HepG2 (cell line): ENCODE measurements around the gene VGF. TPM values are rescaled to one million over a fixed set of nuclear protein-coding genes. Genes with fewer than 3 reads are reported as not detected.
A peak's percentile ranks its signal among the peaks of the same experiment; 100 is the strongest.

Experiments used
- ATAC-seq: fragments of 200-7000 bp; cut with Tn5 transposase; 3 replicates; pipeline ENCODE4 v1.9.1; 2020; ENCODE audit warnings: mild to moderate bottlenecking, moderate library complexity
- BruUV-seq: library from RNA; stranded (reverse); fragments of 400-500 nt; replicated peaks from 2 replicates; lab custom pipeline; 2021; lab: Mats Ljungman, UMichigan
- CTCF ChIA-PET: fragments of 300-600 bp; formaldehyde crosslinking; extraction: SDS; loops from one replicate; lab custom pipeline; 2021; ENCODE audit warnings: low total read pairs, inconsistent platforms, low intra/inter-chr PET ratio; lab: Yijun Ruan, JAX
- POLR2A ChIA-PET: fragments of 350-600 bp; sonication (Branson Sonifier 250); formaldehyde crosslinking; loops from one replicate; lab custom pipeline; 2020; ENCODE audit warnings: antibody characterized with exemption, inconsistent platforms; lab: Yijun Ruan, JAX
- DNase-seq: peaks from one replicate; pipeline ENCODE4 v3.0.0-alpha.2; 2015; ENCODE audit warnings: low spot score
- FAIRE-seq: peaks from 3 replicates; lab custom pipeline; 2011; peaks lifted over from hg19 to GRCh38; lab: Jason Lieb, UNC
- H2AFZ ChIP-seq: one replicate; pipeline ENCODE4 v1.6.1; 2011; ENCODE audit warnings: low read length, inconsistent platforms
- H3K27ac ChIP-seq: fragments of 300-600 bp; 3 replicates; pipeline ENCODE4 v1.8.0; 2011; ENCODE audit warnings: mixed run types, mild to moderate bottlenecking, mixed read lengths, low read length, inconsistent platforms; ENCODE audit not compliant: insufficient read depth; ENCODE audit errors: extremely low read length
- H3K27me3 ChIP-seq, 2 experiments: fragments of 200-600 bp in 1 of 2; 2 replicates in 1 of 2; 3 replicates in 1 of 2; pipeline versions ENCODE4 v1.6.0 to v1.8.0; 2011; ENCODE audit warnings: low read length in 2 of 2, mild to moderate bottlenecking in 2 of 2, moderate library complexity in 2 of 2, inconsistent platforms in 1 of 2; ENCODE audit not compliant: insufficient read depth in 2 of 2, control insufficient read depth in 1 of 2
- H3K36me3 ChIP-seq, 2 experiments: fragments of 200-600 bp in 1 of 2; replicated peaks in 1 of 2; 2 replicates in 1 of 2; 3 replicates in 1 of 2; pipeline versions ENCODE4 v1.5.1 to v1.8.0; 2011; ENCODE audit warnings: low read length in 2 of 2, inconsistent platforms in 1 of 2; ENCODE audit not compliant: insufficient read depth in 2 of 2, control insufficient read depth in 1 of 2
- H3K4me1 ChIP-seq: 2 replicates; pipeline ENCODE4 v1.5.1; 2012; ENCODE audit warnings: low read length, inconsistent platforms; ENCODE audit not compliant: insufficient read depth
- H3K4me2 ChIP-seq: 2 replicates; pipeline ENCODE4 v1.6.0; 2011; ENCODE audit warnings: low read depth, low read length, inconsistent platforms
- H3K4me3 ChIP-seq, 3 experiments: fragments of 200-600 bp in 1 of 3; sonication (generic), shearing (Covaris generic) in 1 of 3; replicated peaks in 1 of 3; 2 replicates each; pipeline ENCODE4 v1.5.1; 2011 to 2016; ENCODE audit warnings: low read length in 3 of 3, inconsistent platforms in 2 of 3, low read depth in 2 of 3, mild to moderate bottlenecking in 2 of 3, control low read depth in 1 of 3, mixed read lengths in 1 of 3; ENCODE audit not compliant: insufficient read depth in 1 of 3
- H3K79me2 ChIP-seq: one replicate; pipeline ENCODE4 v1.6.1; 2011; ENCODE audit warnings: low read length, inconsistent platforms; ENCODE audit not compliant: insufficient read depth
- H3K9ac ChIP-seq: 2 replicates; pipeline ENCODE4 v1.6.0; 2011; ENCODE audit warnings: mild to moderate bottlenecking, low read depth, low read length, inconsistent platforms; ENCODE audit not compliant: insufficient read depth
- H3K9me3 ChIP-seq: 2 replicates; pipeline ENCODE4 v1.5.1; 2012; ENCODE audit warnings: mild to moderate bottlenecking, low read length
- H4K20me1 ChIP-seq: 2 replicates; pipeline ENCODE4 v1.6.0; 2011; ENCODE audit warnings: inconsistent platforms, mild to moderate bottlenecking, low read length, moderate library complexity; ENCODE audit not compliant: insufficient read depth
- ARID3A ChIP-seq: IDR thresholded peaks from 2 replicates; pipeline ENCODE4 v1.6.1; 2012; ENCODE audit warnings: low read depth, low read length, improper control_type of control experiment
- ATM ChIP-seq: fragments of 450-650 bp; IDR thresholded peaks from 2 replicates; pipeline ENCODE4 v1.7.1; 2017; ENCODE audit warnings: mild to moderate bottlenecking, borderline replicate concordance
- BRCA1 ChIP-seq: sonication (generic); formaldehyde crosslinking; IDR thresholded peaks from 2 replicates; pipeline ENCODE4 v1.4.0; 2020; ENCODE audit warnings: missing genetic modification reagents
- CEBPG ChIP-seq: IDR thresholded peaks from 2 replicates; pipeline ENCODE4 v1.6.1; 2016
- DRAP1 ChIP-seq: IDR thresholded peaks from 2 replicates; pipeline ENCODE4 v1.6.1; 2016; ENCODE audit warnings: missing genetic modification reagents, missing compliant biosample characterization
- GZF1 ChIP-seq: sonication (generic); formaldehyde crosslinking; IDR thresholded peaks from 2 replicates; pipeline ENCODE4 v1.5.1; 2020; ENCODE audit warnings: mild to moderate bottlenecking, missing genetic modification reagents
- HES4 ChIP-seq: sonication (generic); formaldehyde crosslinking; IDR thresholded peaks from 2 replicates; pipeline ENCODE4 v1.9.0; 2021; ENCODE audit warnings: mild to moderate bottlenecking, missing genetic modification reagents, borderline replicate concordance
- HNRNPLL ChIP-seq: fragments of 200-400 bp; formaldehyde crosslinking; IDR thresholded peaks from 2 replicates; pipeline ENCODE4 v1.6.1; 2017; ENCODE audit warnings: mild to moderate bottlenecking, low read depth, low read length; ENCODE audit not compliant: poor library complexity, severe bottlenecking
- NBN ChIP-seq: fragments of 450-650 bp; conservative IDR thresholded peaks from 2 replicates; pipeline ENCODE4 v1.6.1; 2017
- PAF1 ChIP-seq: IDR thresholded peaks from 2 replicates; pipeline ENCODE4 v1.6.1; 2016; ENCODE audit warnings: missing genetic modification reagents, missing compliant biosample characterization
- PHF20 ChIP-seq: sonication (generic); formaldehyde crosslinking; IDR thresholded peaks from 2 replicates; pipeline ENCODE4 v1.5.0; 2020; ENCODE audit warnings: mild to moderate bottlenecking, missing genetic modification reagents
- RBAK ChIP-seq: sonication (generic); formaldehyde crosslinking; IDR thresholded peaks from 2 replicates; pipeline ENCODE4 v1.5.1; 2020; ENCODE audit warnings: mild to moderate bottlenecking, missing genetic modification reagents
- TARDBP ChIP-seq: sonication (generic); formaldehyde crosslinking; IDR thresholded peaks from 2 replicates; pipeline ENCODE4 v1.8.0; 2022; ENCODE audit warnings: mild to moderate bottlenecking, missing genetic modification reagents
- TEAD2 ChIP-seq: sonication (generic); formaldehyde crosslinking; IDR thresholded peaks from 2 replicates; pipeline ENCODE4 v1.9.0; 2021; ENCODE audit warnings: missing genetic modification reagents
- ZFP90 ChIP-seq: sonication (generic); formaldehyde crosslinking; IDR thresholded peaks from 2 replicates; pipeline ENCODE4 v1.8.0; 2022; ENCODE audit warnings: missing genetic modification reagents, mild to moderate bottlenecking, inconsistent platforms, borderline replicate concordance
- ZNF335 ChIP-seq: sonication (generic); formaldehyde crosslinking; IDR thresholded peaks from 2 replicates; pipeline ENCODE4 v1.4.0; 2020; ENCODE audit warnings: missing genetic modification reagents
- ZNF550 ChIP-seq: sonication (generic); formaldehyde crosslinking; IDR thresholded peaks from 2 replicates; pipeline ENCODE4 v1.4.0; 2020; ENCODE audit warnings: mild to moderate bottlenecking, missing genetic modification reagents, borderline replicate concordance
- ZNF556 ChIP-seq: sonication (generic); formaldehyde crosslinking; IDR thresholded peaks from 2 replicates; pipeline ENCODE4 v1.4.0; 2020; ENCODE audit warnings: mild to moderate bottlenecking, missing genetic modification reagents, borderline replicate concordance
- ZNF598 ChIP-seq: sonication (generic); formaldehyde crosslinking; IDR thresholded peaks from 2 replicates; pipeline ENCODE4 v1.5.1; 2020; ENCODE audit warnings: mild to moderate bottlenecking, missing genetic modification reagents, borderline replicate concordance
- ZNF619 ChIP-seq: sonication (generic); formaldehyde crosslinking; IDR thresholded peaks from 2 replicates; pipeline ENCODE4 v1.4.0; 2020; ENCODE audit warnings: mild to moderate bottlenecking, missing genetic modification reagents
- WGBS: methylation state at CpG from one replicate; pipeline ENCODE4 v1.1.6; 2017; ENCODE audit warnings: low lambda C conversion rate; 5-methylcytosine and 5-hydroxymethylcytosine counted together
- in situ Hi-C: cut with HindIII; loops from 2 replicates; pipeline ENCODE4 v1.10.0; 2017; ENCODE audit warnings: low pct_unique_long_range_greater_than_20kb; ENCODE audit not compliant: extremely low pct_ligation_motif_present
- intact Hi-C: fragments of 100-400 bp; cut with micrococcal nuclease; formaldehyde crosslinking; loops from one replicate; pipeline ENCODE4 v1.10.0; 2022; ENCODE audit not compliant: unreplicated experiment
- polyA plus RNA-seq, 8 experiments: library from polyadenylated mRNA; depleted of rRNA in 3 of 8; stranded (reverse) in 7 of 8; unstranded in 1 of 8; fragments of >200 nt; fragmentation: Illumina TruSeq in 4 of 8; extraction: Trizol in 4 of 8; gene quantifications; 2 replicates each; pipeline versions ENCODE4 v1.2.1 to v1.2.3, GENCODE V29; 2011 to 2016; ENCODE audit warnings: low read depth in 4 of 8, missing spikeins in 1 of 8, mixed read lengths in 1 of 8; ENCODE audit not compliant: insufficient read depth in 1 of 8
- total RNA-seq, 5 experiments: library from RNA; depleted of rRNA; stranded (reverse); fragments of >200 nt; fragmentation: Illumina TruSeq; extraction: Trizol; gene quantifications; 2 replicates each; pipeline ENCODE4 v1.2.3, GENCODE V29; 2016; ENCODE audit warnings: low read depth in 1 of 5
- TF ChIP-seq, protein P1 (sequence below): sonication (generic); formaldehyde crosslinking; IDR thresholded peaks from 2 replicates; pipeline ENCODE4 v1.4.0; 2020; ENCODE audit warnings: missing genetic modification reagents

VGF gene
- total and polyA plus RNA-seq, 2 of the 13 experiments (the other 11 are each of a cell fraction or from before 2014, with no cell fraction given): 0.12 to 0.46 TPM

DNA sequence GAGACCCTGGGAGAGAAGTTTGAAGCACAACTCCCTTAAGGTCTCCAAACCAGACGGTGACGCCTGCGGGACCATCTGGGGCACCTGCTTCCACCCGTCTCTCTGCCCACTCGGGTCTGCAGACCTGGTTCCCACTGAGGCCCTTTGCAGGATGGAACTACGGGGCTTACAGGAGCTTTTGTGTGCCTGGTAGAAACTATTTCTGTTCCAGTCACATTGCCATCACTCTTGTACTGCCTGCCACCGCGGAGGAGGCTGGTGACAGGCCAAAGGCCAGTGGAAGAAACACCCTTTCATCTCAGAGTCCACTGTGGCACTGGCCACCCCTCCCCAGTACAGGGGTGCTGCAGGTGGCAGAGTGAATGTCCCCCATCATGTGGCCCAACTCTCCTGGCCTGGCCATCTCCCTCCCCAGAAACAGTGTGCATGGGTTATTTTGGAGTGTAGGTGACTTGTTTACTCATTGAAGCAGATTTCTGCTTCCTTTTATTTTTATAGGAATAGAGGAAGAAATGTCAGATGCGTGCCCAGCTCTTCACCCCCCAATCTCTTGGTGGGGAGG is 27.6 kb downstream of the VGF start:
- Histone ChIP-seq H2AFZ (no peak overlapping the region), H3K9me3 (no peaks in the 10 kb centered on the region), H3K27me3 (no peaks in the 10 kb centered on the region), H3K4me1 (peaks cover 26% of the 10 kb centered on the region), H3K79me2 (no peaks in the 10 kb centered on the region), H3K4me2 (no peak overlapping the region), H3K4me3 (no peak overlapping the region), H3K27ac (peak overlapping the region; percentile 30), H3K36me3 (peaks cover 13 to 41% of the 10 kb centered on the region in 2 experiments), H3K9ac (no peak overlapping the region), H4K20me1 (peaks cover 41% of the 10 kb centered on the region; the same call in 1 of the 2 replicates)
- FAIRE-seq (no peak), DNase-seq (no peak), ATAC-seq (peak; percentile 24)
- ChIA-PET CTCF (interaction anchor here (0.6 to 3.0 kb wide), 5 partner anchors 11 to 232 kb away, joined by 3 to 40 read pairs (median 5); partner anchors contain the start of gene SERPINE1), POLR2A (interaction anchor here (1.6 to 3.8 kb wide), 3 partner anchors 9 to 14 kb away, joined by 4 to 33 read pairs (median 19); partner anchors contain the start of gene SERPINE1)
- intact Hi-C loops (loop anchor here (1.0 kb wide), 1 partner anchor 42 kb away; no protein-coding TSS in a partner anchor), in situ Hi-C loops (loop anchor here (5.0 kb wide), 1 partner anchor 40 kb away; no protein-coding TSS in a partner anchor)
- TSS peak; percentile 78 for BruUV-seq
- 68% methylated on average over 9 of the region's 9 CpGs for WGBS
- TF ChIP-seq TEAD2 (CRISPR knock-in tag) (no peak), NBN (no peak), ZNF556 (no peak), ZNF335 (CRISPR knock-in tag) (no peak), BRCA1 (CRISPR knock-in tag) (no peak), CEBPG (CRISPR knock-in tag) (no peak), ZNF550 (CRISPR knock-in tag) (no peak), PHF20 (no peak), ATM (no peak), HNRNPLL (no peak), ZNF619 (no peak), TARDBP (CRISPR knock-in tag) (no peak; the same call in 1 of the 2 replicates), DRAP1 (CRISPR knock-in tag) (no peak), ARID3A (no peak), ZNF598 (CRISPR knock-in tag) (no peak), RBAK (no peak), HES4 (CRISPR knock-in tag) (no peak), PAF1 (CRISPR knock-in tag) (peak; percentile 59; the same call in 1 of the 2 replicates), GZF1 (CRISPR knock-in tag) (no peak), ZFP90 (CRISPR knock-in tag) (no peak)
- TF ChIP-seq, protein P1, sequence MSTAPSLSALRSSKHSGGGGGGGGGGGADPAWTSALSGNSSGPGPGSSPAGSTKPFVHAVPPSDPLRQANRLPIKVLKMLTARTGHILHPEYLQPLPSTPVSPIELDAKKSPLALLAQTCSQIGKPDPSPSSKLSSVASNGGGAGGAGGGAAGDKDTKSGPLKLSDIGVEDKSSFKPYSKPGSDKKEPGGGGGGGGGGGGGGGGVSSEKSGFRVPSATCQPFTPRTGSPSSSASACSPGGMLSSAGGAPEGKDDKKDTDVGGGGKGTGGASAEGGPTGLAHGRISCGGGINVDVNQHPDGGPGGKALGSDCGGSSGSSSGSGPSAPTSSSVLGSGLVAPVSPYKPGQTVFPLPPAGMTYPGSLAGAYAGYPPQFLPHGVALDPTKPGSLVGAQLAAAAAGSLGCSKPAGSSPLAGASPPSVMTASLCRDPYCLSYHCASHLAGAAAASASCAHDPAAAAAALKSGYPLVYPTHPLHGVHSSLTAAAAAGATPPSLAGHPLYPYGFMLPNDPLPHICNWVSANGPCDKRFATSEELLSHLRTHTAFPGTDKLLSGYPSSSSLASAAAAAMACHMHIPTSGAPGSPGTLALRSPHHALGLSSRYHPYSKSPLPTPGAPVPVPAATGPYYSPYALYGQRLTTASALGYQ: no peak
